Skeletal muscle satellite cell (primary cell): Measurements from ENCODE around the gene STRN3.
"Not testable (repeated sequence)": the region's sequence is repeated elsewhere in the genome, so short reads cannot be mapped to it uniquely, and the experiment has no call there.

Experiments used
- H3K27me3 ChIP-seq: 2 replicates; pipeline ENCODE4 v1.7.0; 2013; ENCODE audit warnings: low read length; ENCODE audit not compliant: control insufficient read depth, insufficient read depth
- H3K36me3 ChIP-seq: 2 replicates; pipeline ENCODE4 v1.7.0; 2013; ENCODE audit warnings: mild to moderate bottlenecking, control low read depth, low read length; ENCODE audit not compliant: insufficient read depth
- H3K4me1 ChIP-seq: 2 replicates; pipeline ENCODE4 v1.7.0; 2013; ENCODE audit warnings: low read length; ENCODE audit not compliant: control insufficient read depth, insufficient read depth
- H3K4me2 ChIP-seq: 2 replicates; pipeline ENCODE4 v1.7.0; 2013; ENCODE audit warnings: mild to moderate bottlenecking, low read length
- H3K4me3 ChIP-seq: 2 replicates; pipeline ENCODE4 v1.7.0; 2013; ENCODE audit warnings: low read length
- H3K9ac ChIP-seq: 2 replicates; pipeline ENCODE4 v1.7.0; 2013; ENCODE audit warnings: mild to moderate bottlenecking, low read depth, low read length, moderate library complexity
- H3K9me3 ChIP-seq: replicated peaks from 2 replicates; pipeline ENCODE4 v1.7.0; 2013; ENCODE audit warnings: mild to moderate bottlenecking, control low read depth, low read length

The STRN3 gene

DNA sequence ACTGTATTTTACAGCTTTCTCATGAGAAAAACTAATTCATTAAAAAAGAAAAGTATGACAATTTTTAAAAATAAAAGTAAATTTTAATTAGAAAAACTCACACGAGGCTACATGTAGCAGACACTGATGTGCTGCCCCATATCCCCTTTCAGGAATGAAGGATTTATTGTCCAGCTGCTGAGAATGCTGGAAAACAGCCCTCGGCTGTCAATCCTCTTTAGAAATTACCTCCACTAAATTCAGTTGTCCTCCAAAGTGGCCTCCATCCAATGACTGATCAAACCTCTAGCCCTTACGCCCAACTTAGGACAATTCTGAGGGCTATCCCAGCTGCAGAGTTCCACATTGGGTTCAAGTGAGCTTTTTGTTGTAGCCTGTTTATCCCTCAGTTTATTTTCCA, 30.5 kb downstream of the STRN3 start:
- no peaks in the 10 kb centered on the region for H3K27me3 ChIP-seq
- H3K4me3 ChIP-seq = no peak overlapping the region
- peaks cover 6% of the 10 kb centered on the region for H3K9me3 ChIP-seq
- peaks cover 4% of the 10 kb centered on the region for H3K36me3 ChIP-seq
- no peak overlapping the region for H3K4me2 ChIP-seq
- no peak overlapping the region for H3K9ac ChIP-seq
- H3K4me1 ChIP-seq = peaks cover 16% of the 10 kb centered on the region

DNA sequence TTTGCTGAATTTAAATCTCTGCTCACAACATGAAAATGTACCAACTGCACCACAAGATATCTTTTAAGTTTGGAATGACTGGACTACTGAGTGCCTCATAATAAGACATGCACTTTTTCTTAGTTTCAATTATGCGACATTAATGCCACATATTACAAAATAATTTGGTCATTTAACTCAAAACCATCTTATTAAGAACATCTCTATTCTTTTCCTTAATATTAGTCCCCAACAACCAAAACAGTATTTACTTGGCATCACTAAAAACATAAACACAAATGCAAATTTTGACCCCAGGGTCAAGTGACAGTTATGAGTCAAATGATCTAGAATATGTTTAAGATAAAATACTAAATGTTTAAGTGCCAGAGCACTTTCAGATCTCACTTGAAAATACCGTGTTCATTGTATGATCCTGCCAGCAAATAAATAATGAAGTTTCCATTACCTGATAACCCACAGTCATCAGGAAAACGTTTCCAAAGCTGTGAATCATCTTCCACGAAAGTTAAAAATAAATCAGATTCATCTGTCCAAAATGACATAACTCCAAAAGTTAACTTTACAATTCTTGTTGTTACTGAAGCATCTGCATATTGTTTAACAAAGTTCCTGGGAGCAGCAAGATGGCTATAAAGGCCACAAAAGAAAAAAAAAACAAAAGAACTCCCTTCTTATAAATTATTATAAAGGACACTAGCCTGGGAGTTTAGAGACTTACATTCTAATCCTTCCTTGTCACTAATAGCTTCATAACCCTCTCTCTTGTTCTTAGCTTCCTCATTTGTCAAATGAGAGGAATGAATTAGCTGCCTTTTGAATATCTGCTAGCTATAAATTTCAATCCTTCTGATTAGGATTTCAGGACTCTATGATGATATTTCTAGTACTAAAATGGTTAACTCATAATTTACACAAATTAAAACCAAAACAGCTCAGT, 31.2 kb downstream of the STRN3 start:
- Histone ChIP-seq H3K9ac (no peak overlapping the region), H3K4me2 (peak overlapping the region; percentile 24), H3K4me1 (peaks cover 16% of the 10 kb centered on the region), H3K36me3 (peaks cover 4% of the 10 kb centered on the region), H3K4me3 (no peak overlapping the region), H3K27me3 (no peaks in the 10 kb centered on the region), H3K9me3 (peaks cover 6% of the 10 kb centered on the region)

GRCh38 chr14:30993071-30993470, 33.1 kb downstream of the STRN3 start:
- Histone ChIP-seq H3K36me3 (no peaks in the 10 kb centered on the region), H3K27me3 (no peaks in the 10 kb centered on the region), H3K4me2 (no peak overlapping the region), H3K4me1 (peaks cover 22% of the 10 kb centered on the region), H3K9me3 (peaks cover 2% of the 10 kb centered on the region), H3K9ac (no peak overlapping the region), H3K4me3 (no peak overlapping the region)

DNA sequence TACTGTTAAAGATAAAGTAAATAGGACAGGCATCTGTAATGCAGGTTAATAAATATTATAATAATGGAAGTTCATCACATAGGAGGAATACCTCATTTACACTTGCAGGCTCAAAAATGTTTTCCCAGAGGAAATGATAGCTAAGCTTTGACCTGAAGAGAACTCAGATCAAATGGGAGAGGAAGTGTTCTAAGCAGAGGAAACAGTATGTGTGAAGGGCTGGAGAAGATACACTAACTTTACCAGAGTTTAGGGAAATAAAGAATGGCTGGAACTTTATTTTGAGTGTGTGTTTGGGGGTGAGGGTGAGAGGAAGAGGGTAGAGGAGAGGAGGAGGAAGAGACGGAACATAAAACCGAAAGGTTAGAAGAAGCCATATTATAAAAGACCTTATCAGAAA, 34.8 kb downstream of the STRN3 start:
- Histone ChIP-seq H3K36me3 (no peaks in the 10 kb centered on the region), H3K9ac (no peak overlapping the region), H3K27me3 (no peaks in the 10 kb centered on the region), H3K9me3 (no peaks in the 10 kb centered on the region), H3K4me2 (no peak overlapping the region), H3K4me3 (no peak overlapping the region), H3K4me1 (peaks cover 25% of the 10 kb centered on the region)

- Histone ChIP-seq H3K27me3 (no peaks in the 10 kb centered on the region), H3K4me2 (no peak overlapping the region), H3K4me3 (no peak overlapping the region), H3K9me3 (no peaks in the 10 kb centered on the region), H3K36me3 (no peaks in the 10 kb centered on the region), H3K9ac (no peak overlapping the region), H3K4me1 (peaks cover 20% of the 10 kb centered on the region)
Observed at GRCh38 chr14:30990770-30991169, 35.4 kb downstream of the STRN3 start.

DNA sequence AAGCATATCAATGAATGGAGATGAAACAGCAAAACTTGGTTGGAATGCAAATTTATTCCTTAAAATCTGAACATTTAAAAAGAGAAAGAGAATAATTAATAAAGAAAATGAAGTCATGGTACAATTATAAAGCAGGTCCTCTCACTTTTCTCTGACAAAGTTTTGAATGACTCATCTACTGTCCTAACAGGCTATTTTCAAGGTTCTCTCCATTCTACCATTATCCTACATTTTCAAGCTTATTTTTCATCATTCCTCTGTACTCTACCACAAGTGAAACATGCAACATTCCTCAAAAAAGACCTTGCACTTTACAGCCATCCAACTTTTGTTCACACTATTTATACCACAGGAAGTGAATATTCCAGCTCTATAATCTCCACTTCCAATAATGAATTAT, 37.7 kb downstream of the STRN3 start:
- no peak overlapping the region for H3K9ac ChIP-seq
- no peaks in the 10 kb centered on the region for H3K27me3 ChIP-seq
- H3K4me1 ChIP-seq = peaks cover 9% of the 10 kb centered on the region
- H3K9me3 ChIP-seq = no peaks in the 10 kb centered on the region
- H3K4me3 ChIP-seq = no peak overlapping the region
- H3K36me3 ChIP-seq = no peaks in the 10 kb centered on the region
- H3K4me2 ChIP-seq = no peak overlapping the region

DNA sequence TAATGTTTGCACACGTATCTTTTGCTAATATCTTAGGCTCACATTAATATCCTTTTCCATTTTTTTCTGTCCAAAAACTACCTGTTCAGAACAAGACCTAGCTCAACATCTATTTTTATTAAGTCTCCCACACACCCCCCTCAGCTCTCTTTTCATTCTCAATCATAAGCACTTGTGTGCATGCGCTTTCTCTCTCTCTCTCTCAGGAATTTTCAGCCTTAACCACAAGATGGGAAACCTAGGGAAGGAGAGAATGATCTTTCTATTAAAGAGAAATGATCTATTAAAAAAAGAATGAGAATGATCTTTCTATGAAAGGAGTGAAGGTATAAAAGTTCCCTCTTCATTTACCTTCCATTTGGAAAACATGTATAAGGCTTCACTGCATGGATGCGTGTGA, 40.4 kb downstream of the STRN3 start:
- Histone ChIP-seq H3K27me3 (no peaks in the 10 kb centered on the region), H3K4me1 (peaks cover 9% of the 10 kb centered on the region), H3K4me3 (no peak overlapping the region), H3K36me3 (no peaks in the 10 kb centered on the region), H3K9ac (no peak overlapping the region), H3K4me2 (no peak overlapping the region), H3K9me3 (no peaks in the 10 kb centered on the region)

- H3K9ac ChIP-seq = no peak overlapping the region
- no peaks in the 10 kb centered on the region for H3K27me3 ChIP-seq
- no peaks in the 10 kb centered on the region for H3K9me3 ChIP-seq
- no peak overlapping the region for H3K4me2 ChIP-seq
- H3K4me1 ChIP-seq = peaks cover 8% of the 10 kb centered on the region
- no peaks in the 10 kb centered on the region for H3K36me3 ChIP-seq
- H3K4me3 ChIP-seq = no peak overlapping the region
Observed at GRCh38 chr14:30983858-30984257, 42.3 kb downstream of the STRN3 start.

- no peak overlapping the region for H3K4me3 ChIP-seq
- H3K9ac ChIP-seq = no peak overlapping the region
- H3K9me3 ChIP-seq = no peaks in the 10 kb centered on the region
- H3K36me3 ChIP-seq = no peaks in the 10 kb centered on the region
- H3K27me3 ChIP-seq = no peaks in the 10 kb centered on the region
- H3K4me1 ChIP-seq = no peaks in the 10 kb centered on the region
- no peak overlapping the region for H3K4me2 ChIP-seq
Observed at GRCh38 chr14:30982533-30982932, 43.6 kb downstream of the STRN3 start.

- Histone ChIP-seq H3K9ac (no peak overlapping the region), H3K9me3 (no peaks in the 10 kb centered on the region), H3K27me3 (no peaks in the 10 kb centered on the region), H3K4me3 (no peak overlapping the region), H3K4me2 (no peak overlapping the region), H3K4me1 (no peaks in the 10 kb centered on the region), H3K36me3 (no peaks in the 10 kb centered on the region)
Observed at GRCh38 chr14:30980980-30981379, 45.2 kb downstream of the STRN3 start.

DNA sequence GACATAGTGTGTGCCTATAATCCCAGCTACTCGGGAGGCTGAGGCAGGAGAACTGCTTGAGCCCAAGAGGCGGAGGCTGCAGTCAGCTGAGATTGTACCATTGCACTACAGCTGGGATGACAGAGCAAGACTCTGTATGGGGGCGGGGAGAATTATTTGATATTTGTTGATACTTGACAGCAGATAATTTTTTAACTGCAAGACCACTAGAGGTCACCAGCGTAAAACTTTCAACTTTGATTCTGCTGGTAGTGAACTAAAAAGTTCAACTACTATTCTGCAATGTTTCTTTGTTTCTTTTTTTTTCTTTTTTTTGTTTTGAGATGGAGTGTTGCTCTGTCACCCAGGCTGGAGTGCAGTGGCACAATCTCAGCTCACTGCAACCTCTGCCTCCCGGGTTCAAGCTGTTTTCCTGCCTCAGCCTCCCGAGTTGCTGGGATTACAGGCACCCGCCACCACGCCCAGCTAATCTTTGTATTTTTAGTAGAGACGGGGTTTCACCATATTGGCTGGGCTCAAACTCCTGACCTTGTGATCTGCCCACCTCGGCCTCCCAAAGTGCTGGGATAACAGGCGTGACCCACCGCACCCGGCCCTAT, 46.0 kb downstream of the STRN3 start:
- H3K9ac ChIP-seq, H3K4me1 ChIP-seq, H3K4me3 ChIP-seq, H3K27me3 ChIP-seq, H3K4me2 ChIP-seq, H3K9me3 ChIP-seq, H3K36me3 ChIP-seq: not testable (repeated sequence)

DNA sequence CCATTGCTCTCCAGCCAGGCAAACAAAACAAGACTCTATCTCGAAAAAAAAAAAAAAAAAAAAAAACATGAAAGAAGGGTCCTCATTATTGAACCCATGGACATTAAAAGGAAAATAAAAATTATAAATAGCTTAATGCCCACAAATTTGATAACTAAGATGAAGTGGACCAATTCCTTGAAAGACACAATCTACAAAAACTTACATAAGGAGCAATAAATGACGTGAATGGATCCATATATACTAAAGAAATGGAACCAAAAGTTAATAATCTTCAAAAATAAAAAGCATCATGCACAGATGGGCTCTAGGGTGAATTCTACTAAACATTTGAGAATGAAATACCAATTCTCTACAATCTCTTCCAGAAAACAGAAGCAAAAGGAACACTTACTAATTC, 48.4 kb downstream of the STRN3 start:
- Histone ChIP-seq H3K9ac (no peak overlapping the region), H3K4me2 (no peak overlapping the region), H3K4me1 (no peaks in the 10 kb centered on the region), H3K27me3 (no peaks in the 10 kb centered on the region), H3K9me3 (no peaks in the 10 kb centered on the region), H3K36me3 (no peaks in the 10 kb centered on the region), H3K4me3 (no peak overlapping the region)
